ENCODE data around the gene TSPAN33.

The TSPAN33 gene

GRCh38 chr7:129163875-129164544 is 19.5 kb downstream of the TSPAN33 start:
- peak; percentile 90 for TF ChIP-seq CTCF (IDR thresholded peaks at IDR 0.05)
- Mint-ChIP-seq H3K27me3 (ENCODE audit: low read depth, poor library complexity) (peaks cover 25% of the 10 kb centered on the region), H3K9me3 (no peaks in the 10 kb centered on the region), H3K36me3 (ENCODE audit: low read depth) (no peaks in the 10 kb centered on the region), H3K4me3 (no peak overlapping the region), H3K4me1 (peaks cover 46% of the 10 kb centered on the region), H3K27ac (no peak overlapping the region)
- DNase-seq = no peak

- no peak overlapping the region for H3K27ac Mint-ChIP-seq
- H3K36me3 Mint-ChIP-seq (ENCODE audit: low read depth) = no peaks in the 10 kb centered on the region
- no peaks in the 10 kb centered on the region for H3K9me3 Mint-ChIP-seq
- H3K4me3 Mint-ChIP-seq = no peak overlapping the region
- TF ChIP-seq CTCF (IDR thresholded peaks at IDR 0.05) = no peak
- peaks cover 43% of the 10 kb centered on the region for H3K27me3 Mint-ChIP-seq (ENCODE audit: low read depth, poor library complexity)
- DNase-seq = no peak
- H3K4me1 Mint-ChIP-seq = peaks cover 41% of the 10 kb centered on the region
Observed at GRCh38 chr7:129166745-129167144, 22.2 kb downstream of the TSPAN33 start.

- H3K4me3 Mint-ChIP-seq = peak overlapping the region; percentile 77
- peaks cover 35% of the 10 kb centered on the region for H3K4me1 Mint-ChIP-seq
- H3K27me3 Mint-ChIP-seq (ENCODE audit: low read depth, poor library complexity) = peaks cover 44% of the 10 kb centered on the region
- no peak for DNase-seq
- H3K27ac Mint-ChIP-seq = no peak overlapping the region
- H3K9me3 Mint-ChIP-seq = no peaks in the 10 kb centered on the region
- no peak for TF ChIP-seq CTCF (IDR thresholded peaks at IDR 0.05)
- H3K36me3 Mint-ChIP-seq (ENCODE audit: low read depth) = no peaks in the 10 kb centered on the region
Observed at GRCh38 chr7:129167817-129168216, 23.3 kb downstream of the TSPAN33 start.

GRCh38 chr7:129168231-129169021 is 23.9 kb downstream of the TSPAN33 start:
- peak; percentile 24 for DNase-seq
- H3K27me3 Mint-ChIP-seq (ENCODE audit: low read depth, poor library complexity) = peaks cover 46% of the 10 kb centered on the region
- no peaks in the 10 kb centered on the region for H3K36me3 Mint-ChIP-seq (ENCODE audit: low read depth)
- peak overlapping the region; percentile 77 for H3K4me3 Mint-ChIP-seq
- H3K4me1 Mint-ChIP-seq = peaks cover 32% of the 10 kb centered on the region
- H3K27ac Mint-ChIP-seq = no peak overlapping the region
- no peaks in the 10 kb centered on the region for H3K9me3 Mint-ChIP-seq
- no peak for TF ChIP-seq CTCF (IDR thresholded peaks at IDR 0.05)

- Mint-ChIP-seq H3K27ac (no peak overlapping the region), H3K36me3 (ENCODE audit: low read depth) (no peaks in the 10 kb centered on the region), H3K4me1 (peaks cover 32% of the 10 kb centered on the region), H3K4me3 (peak overlapping the region; percentile 77), H3K9me3 (peaks cover under 1% of the 10 kb centered on the region), H3K27me3 (ENCODE audit: low read depth, poor library complexity) (peaks cover 48% of the 10 kb centered on the region)
- no peak for TF ChIP-seq CTCF (IDR thresholded peaks at IDR 0.05)
- peak; percentile 68 for DNase-seq
Observed at GRCh38 chr7:129169171-129169671, 24.7 kb downstream of the TSPAN33 start.
